SJSA1 (cell line): ENCODE results near the gene ARHGEF4. TPM values are rescaled to one million over a fixed set of nuclear protein-coding genes. Genes with fewer than 3 reads are reported as not detected.
"Not testable (repeated sequence)": the region's sequence is repeated elsewhere in the genome, so short reads cannot be mapped to it uniquely, and the experiment has no call there.

Source experiments
- DNase-seq, 2 experiments: peaks; one replicate each; pipeline ENCODE4 v3.0.0-alpha.2; 2015 to 2020; ENCODE audit warnings: low spot score in 2 of 2, low read depth in 1 of 2
- H3K27ac ChIP-seq: fragments of 250-450 bp; sonication (Bioruptor Pico); 2 replicates; pipeline ENCODE4 v1.5.1; 2020; ENCODE audit warnings: mild to moderate bottlenecking, moderate library complexity
- H3K27me3 ChIP-seq: fragments of 250-450 bp; sonication (Bioruptor Pico); replicated peaks from 2 replicates; pipeline ENCODE4 v1.5.1; 2020; ENCODE audit warnings: mild to moderate bottlenecking, moderate library complexity
- H3K36me3 ChIP-seq: fragments of 250-450 bp; sonication (Bioruptor Pico); 2 replicates; pipeline ENCODE4 v1.5.1; 2020; ENCODE audit warnings: mild to moderate bottlenecking
- H3K4me1 ChIP-seq: fragments of 250-450 bp; sonication (Bioruptor Pico); replicated peaks from 2 replicates; pipeline ENCODE4 v1.6.1; 2021; ENCODE audit warnings: mild to moderate bottlenecking
- H3K4me3 ChIP-seq: fragments of 250-450 bp; sonication (Bioruptor Pico); 2 replicates; pipeline ENCODE4 v1.5.1; 2020; ENCODE audit warnings: mild to moderate bottlenecking
- H3K9me3 ChIP-seq: fragments of 250-450 bp; sonication (Bioruptor Pico); replicated peaks from 2 replicates; pipeline ENCODE4 v1.5.1; 2020; ENCODE audit warnings: mild to moderate bottlenecking
- total RNA-seq: library from RNA; depleted of rRNA; stranded (reverse); fragments of >200 nt; shearing (Covaris generic); gene quantifications from 2 replicates; pipeline ENCODE4 v1.2.3, GENCODE V29; 2014

ARHGEF4 gene
- total RNA-seq, 1 experiment from 2014 or later: 3.9 TPM

- no peaks in the 10 kb centered on the region for H3K27me3 ChIP-seq
- H3K4me1 ChIP-seq: no peaks in the 10 kb centered on the region
- no peak overlapping the region for H3K4me3 ChIP-seq
- no peak overlapping the region for H3K27ac ChIP-seq
- no peaks in the 10 kb centered on the region for H3K36me3 ChIP-seq
- DNase-seq: no peak
- H3K9me3 ChIP-seq: no peaks in the 10 kb centered on the region
Measured at GRCh38 chr2:130901061-130901460, 64.3 kb downstream of the ARHGEF4 start.

- H3K36me3 ChIP-seq, H3K27ac ChIP-seq, H3K9me3 ChIP-seq, DNase-seq, H3K4me3 ChIP-seq, H3K27me3 ChIP-seq, H3K4me1 ChIP-seq: not testable (repeated sequence)
Measured at GRCh38 chr2:130901626-130902025, 64.9 kb downstream of the ARHGEF4 start.

GRCh38 chr2:130908832-130909231, 72.1 kb downstream of the ARHGEF4 start:
- Histone ChIP-seq H3K4me1 (no peaks in the 10 kb centered on the region), H3K27ac (no peak overlapping the region), H3K9me3 (no peaks in the 10 kb centered on the region), H3K4me3 (no peak overlapping the region), H3K36me3 (no peaks in the 10 kb centered on the region), H3K27me3 (peaks cover 9% of the 10 kb centered on the region)
- DNase-seq: no peak

GRCh38 chr2:130910931-130911330, 74.2 kb downstream of the ARHGEF4 start:
- H3K4me3 ChIP-seq: no peak overlapping the region
- no peak for DNase-seq
- peaks cover 9% of the 10 kb centered on the region for H3K27me3 ChIP-seq
- H3K36me3 ChIP-seq: no peaks in the 10 kb centered on the region
- no peaks in the 10 kb centered on the region for H3K4me1 ChIP-seq
- H3K27ac ChIP-seq: no peak overlapping the region
- no peaks in the 10 kb centered on the region for H3K9me3 ChIP-seq

- Histone ChIP-seq H3K4me3 (no peak overlapping the region), H3K9me3 (no peaks in the 10 kb centered on the region), H3K36me3 (no peaks in the 10 kb centered on the region), H3K27ac (no peak overlapping the region), H3K27me3 (peaks cover 9% of the 10 kb centered on the region), H3K4me1 (no peaks in the 10 kb centered on the region)
- DNase-seq: no peak
Measured at GRCh38 chr2:130911482-130911881, 74.8 kb downstream of the ARHGEF4 start.

- no peak overlapping the region for H3K4me3 ChIP-seq
- H3K36me3 ChIP-seq: no peaks in the 10 kb centered on the region
- no peak for DNase-seq
- H3K27me3 ChIP-seq: peaks cover 9% of the 10 kb centered on the region
- no peak overlapping the region for H3K27ac ChIP-seq
- no peaks in the 10 kb centered on the region for H3K4me1 ChIP-seq
- no peaks in the 10 kb centered on the region for H3K9me3 ChIP-seq
Measured at GRCh38 chr2:130911996-130912395, 75.3 kb downstream of the ARHGEF4 start.

- H3K27me3 ChIP-seq: peaks cover 9% of the 10 kb centered on the region
- no peaks in the 10 kb centered on the region for H3K9me3 ChIP-seq
- H3K4me1 ChIP-seq: no peaks in the 10 kb centered on the region
- no peak overlapping the region for H3K27ac ChIP-seq
- H3K36me3 ChIP-seq: no peaks in the 10 kb centered on the region
- no peak for DNase-seq
- no peak overlapping the region for H3K4me3 ChIP-seq
Measured at GRCh38 chr2:130912471-130912870, 75.8 kb downstream of the ARHGEF4 start.

GRCh38 chr2:130913891-130914290, 77.2 kb downstream of the ARHGEF4 start:
- H3K27ac ChIP-seq: no peak overlapping the region

GRCh38 chr2:130915149-130915548, 78.4 kb downstream of the ARHGEF4 start:
- Histone ChIP-seq H3K9me3 (no peaks in the 10 kb centered on the region), H3K27me3 (peaks cover 5% of the 10 kb centered on the region), H3K4me3 (no peak overlapping the region), H3K4me1 (no peaks in the 10 kb centered on the region), H3K36me3 (no peaks in the 10 kb centered on the region), H3K27ac (no peak overlapping the region)
- DNase-seq: no peak

More at GRCh38 chr2:130913891-130914290, 77.2 kb downstream of the ARHGEF4 start:
- H3K9me3 ChIP-seq: no peaks in the 10 kb centered on the region
- H3K36me3 ChIP-seq: no peaks in the 10 kb centered on the region
- no peaks in the 10 kb centered on the region for H3K4me1 ChIP-seq
- no peak for DNase-seq
- peaks cover 5% of the 10 kb centered on the region for H3K27me3 ChIP-seq
- no peak overlapping the region for H3K4me3 ChIP-seq

- Histone ChIP-seq H3K4me3 (no peak overlapping the region), H3K4me1 (no peaks in the 10 kb centered on the region), H3K27ac (no peak overlapping the region), H3K27me3 (peaks cover 5% of the 10 kb centered on the region; the same call in 1 of the 2 replicates), H3K36me3 (no peaks in the 10 kb centered on the region), H3K9me3 (no peaks in the 10 kb centered on the region)
- DNase-seq: no peak
Measured at GRCh38 chr2:130915595-130916437, 79.1 kb downstream of the ARHGEF4 start.

- DNase-seq: no peak
- H3K4me3 ChIP-seq: no peak overlapping the region
- H3K27ac ChIP-seq: no peak overlapping the region
- peaks cover 5% of the 10 kb centered on the region; the same call in 1 of the 2 replicates for H3K27me3 ChIP-seq
- no peaks in the 10 kb centered on the region for H3K9me3 ChIP-seq
- H3K36me3 ChIP-seq: no peaks in the 10 kb centered on the region
- H3K4me1 ChIP-seq: no peaks in the 10 kb centered on the region
Measured at GRCh38 chr2:130916438-130916705, 79.7 kb downstream of the ARHGEF4 start.

- H3K27me3 ChIP-seq: peaks cover 5% of the 10 kb centered on the region; the same call in 1 of the 2 replicates
- no peak overlapping the region for H3K4me3 ChIP-seq
- no peaks in the 10 kb centered on the region for H3K4me1 ChIP-seq
- no peak overlapping the region for H3K27ac ChIP-seq
- DNase-seq: no peak
- no peaks in the 10 kb centered on the region for H3K9me3 ChIP-seq
- H3K36me3 ChIP-seq: no peaks in the 10 kb centered on the region
Measured at GRCh38 chr2:130917006-130917688, 80.4 kb downstream of the ARHGEF4 start.

- Histone ChIP-seq H3K4me1 (no peaks in the 10 kb centered on the region), H3K4me3 (no peak overlapping the region), H3K27ac (no peak overlapping the region), H3K9me3 (no peaks in the 10 kb centered on the region), H3K27me3 (peaks cover 3% of the 10 kb centered on the region; the same call in 1 of the 2 replicates), H3K36me3 (no peaks in the 10 kb centered on the region)
- no peak for DNase-seq
Measured at GRCh38 chr2:130918393-130918792, 81.7 kb downstream of the ARHGEF4 start.

GRCh38 chr2:130920415-130921163, 83.9 kb downstream of the ARHGEF4 start:
- no peaks in the 10 kb centered on the region for H3K4me1 ChIP-seq
- H3K27ac ChIP-seq: no peak overlapping the region
- no peak overlapping the region for H3K4me3 ChIP-seq
- H3K36me3 ChIP-seq: no peaks in the 10 kb centered on the region
- H3K9me3 ChIP-seq: no peaks in the 10 kb centered on the region
- DNase-seq: peak; percentile 52 to 71
- H3K27me3 ChIP-seq: peaks cover 6% of the 10 kb centered on the region; the same call in 1 of the 2 replicates
